ENCODE data around the gene RNGTT.

DNA sequence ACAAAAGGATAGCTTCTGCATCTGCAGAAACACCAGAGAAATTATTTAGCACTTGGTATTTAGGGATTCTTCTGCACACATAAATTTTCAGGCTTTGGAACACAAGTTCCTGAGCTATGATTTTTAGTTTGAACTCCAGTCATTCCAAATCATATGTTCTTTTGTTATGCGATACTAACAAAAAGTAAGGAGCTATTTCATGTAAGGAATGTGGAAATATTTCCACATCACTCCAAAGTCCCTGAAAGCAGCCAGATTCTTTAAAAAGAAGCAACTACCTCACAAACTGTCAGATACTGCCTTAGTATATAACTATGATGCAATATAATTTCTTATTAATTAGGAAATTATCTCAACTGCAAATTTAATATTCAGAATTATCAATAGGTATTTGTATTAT lies 106.9 kb downstream of the RNGTT start:
- TF ChIP-seq, protein P1, sequence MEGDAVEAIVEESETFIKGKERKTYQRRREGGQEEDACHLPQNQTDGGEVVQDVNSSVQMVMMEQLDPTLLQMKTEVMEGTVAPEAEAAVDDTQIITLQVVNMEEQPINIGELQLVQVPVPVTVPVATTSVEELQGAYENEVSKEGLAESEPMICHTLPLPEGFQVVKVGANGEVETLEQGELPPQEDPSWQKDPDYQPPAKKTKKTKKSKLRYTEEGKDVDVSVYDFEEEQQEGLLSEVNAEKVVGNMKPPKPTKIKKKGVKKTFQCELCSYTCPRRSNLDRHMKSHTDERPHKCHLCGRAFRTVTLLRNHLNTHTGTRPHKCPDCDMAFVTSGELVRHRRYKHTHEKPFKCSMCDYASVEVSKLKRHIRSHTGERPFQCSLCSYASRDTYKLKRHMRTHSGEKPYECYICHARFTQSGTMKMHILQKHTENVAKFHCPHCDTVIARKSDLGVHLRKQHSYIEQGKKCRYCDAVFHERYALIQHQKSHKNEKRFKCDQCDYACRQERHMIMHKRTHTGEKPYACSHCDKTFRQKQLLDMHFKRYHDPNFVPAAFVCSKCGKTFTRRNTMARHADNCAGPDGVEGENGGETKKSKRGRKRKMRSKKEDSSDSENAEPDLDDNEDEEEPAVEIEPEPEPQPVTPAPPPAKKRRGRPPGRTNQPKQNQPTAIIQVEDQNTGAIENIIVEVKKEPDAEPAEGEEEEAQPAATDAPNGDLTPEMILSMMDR (IDR thresholded peaks at IDR 0.05) = no peak
- no peak for TF ChIP-seq EP300 (IDR thresholded peaks at IDR 0.05)
- TF ChIP-seq POLR2AphosphoS5 (IDR thresholded peaks at IDR 0.05) = no peak
- TF ChIP-seq POLR2A (IDR thresholded peaks at IDR 0.05) = no peak
